Body of pancreas (tissue), 4 donors: ENCODE results near the gene CIB2. TPM values are rescaled to one million over a fixed set of nuclear protein-coding genes. Genes with fewer than 3 reads are reported as not detected.

Experiments used
- ATAC-seq: fragments of 150-250 bp; one replicate; pipeline ENCODE4 v1.9.1; 2016
- DNase-seq, 4 donors: peaks; one replicate each; pipeline ENCODE4 v3.0.0-alpha.2; 2019
- H3K27ac ChIP-seq, 4 donors: fragments of 200-600 bp; sonication (generic); 1 replicate in 3 of 4; 2 replicates in 1 of 4; pipeline versions ENCODE4 v1.5.1 to v1.6.1; 2016 to 2019; ENCODE audit warnings: mild to moderate bottlenecking in 1 of 4, mixed read lengths in 1 of 4, moderate library complexity in 1 of 4
- H3K27me3 ChIP-seq, 2 donors: fragments of 200-600 bp; sonication (generic); one replicate each; pipeline ENCODE4 v1.6.0; 2016; ENCODE audit warnings: mild to moderate bottlenecking in 1 of 2
- H3K36me3 ChIP-seq, 2 donors: fragments of 200-600 bp; sonication (generic); replicated peaks in 1 of 2; 2 replicates each; pipeline ENCODE4 v1.5.1; 2016; ENCODE audit warnings: low read depth in 2 of 2; ENCODE audit not compliant: insufficient read depth in 1 of 2
- H3K4me1 ChIP-seq: fragments of 200-600 bp; sonication (generic); one replicate; pipeline ENCODE4 v1.6.0; 2016
- H3K4me3 ChIP-seq, 2 donors: fragments of 200-600 bp; sonication (generic); 1 replicate in 1 of 2; 2 replicates in 1 of 2; pipeline ENCODE4 v1.5.1; 2016 to 2019
- H3K9me3 ChIP-seq, 3 donors: fragments of 200-600 bp; sonication (generic); 1 replicate in 2 of 3; 2 replicates in 1 of 3; pipeline ENCODE4 v1.5.1; 2016
- CTCF ChIP-seq, 7 experiments: fragments of 450-650 bp in 4 of 7; fragments of 200-600 bp in 3 of 7; sonication (generic) in 3 of 7; IDR thresholded peaks; one replicate each; pipeline ENCODE4 v1.5.1; 2016 to 2019; ENCODE audit warnings: antibody characterized with exemption in 7 of 7
- POLR2A ChIP-seq, 3 donors: fragments of 450-650 bp; IDR thresholded peaks; one replicate each; pipeline ENCODE4 v1.6.1; 2016; ENCODE audit warnings: antibody characterized with exemption in 3 of 3, mild to moderate bottlenecking in 2 of 3
- WGBS, 2 donors: methylation state at CpG; one replicate each; pipeline ENCODE4 v1.1.5; 2017; 5-methylcytosine and 5-hydroxymethylcytosine counted together
- intact Hi-C: fragments of 100-400 bp; cut with DNase I; formaldehyde crosslinking; loops from one replicate; pipeline ENCODE4 v1.15.1; 2023
- total RNA-seq, 2 donors: library from RNA; depleted of rRNA; stranded (reverse); fragments of >200 nt; gene quantifications; one replicate each; pipeline ENCODE4 v1.1.0, GENCODE V29; 2016

CIB2 gene
- total RNA-seq, 2 donors from 2014 or later = 3.4 to 6.9 TPM

GRCh38 chr15:78104566-78105475, 26.4 kb downstream of the CIB2 start:
- intact Hi-C loops = loop anchor here (5.0 kb wide), 2 partner anchors 103 to 143 kb away; no protein-coding TSS in a partner anchor
- DNase-seq (peak in 1 of 4 donors; percentile 7), ATAC-seq (no peak)
- H3K9me3 ChIP-seq = no peaks in the 10 kb centered on the region
- H3K27me3 ChIP-seq = no peaks in the 10 kb centered on the region
- H3K27ac ChIP-seq = no peak overlapping the region
- 73 to 81% methylated on average over 12 of the region's 12 CpGs for WGBS, 2 donors
- H3K4me1 ChIP-seq = peaks cover 7% of the 10 kb centered on the region
- no peak overlapping the region for H3K4me3 ChIP-seq
- no peaks in the 10 kb centered on the region for H3K36me3 ChIP-seq
- TF ChIP-seq POLR2A (IDR thresholded peaks at IDR 0.05) (no peak), CTCF (IDR thresholded peaks at IDR 0.05) (no peak)

- Histone ChIP-seq H3K36me3 (no peaks in the 10 kb centered on the region), H3K27me3 (no peaks in the 10 kb centered on the region), H3K4me3 (no peak overlapping the region), H3K9me3 (no peaks in the 10 kb centered on the region), H3K4me1 (peaks cover 7% of the 10 kb centered on the region), H3K27ac (no peak overlapping the region)
- 80 to 92% methylated on average over 4 of the region's 4 CpGs for WGBS, 2 donors
- intact Hi-C loops = no loop called here
- ATAC-seq (no peak), DNase-seq (peak in 1 of 4 donors; percentile 3)
- no peak for TF ChIP-seq POLR2A (IDR thresholded peaks at IDR 0.05)
- no peak for TF ChIP-seq CTCF (IDR thresholded peaks at IDR 0.05)
These were observed 27.1 kb downstream of the CIB2 start for GRCh38 chr15:78104119-78104479.

- no peak overlapping the region for H3K4me3 ChIP-seq
- 79 to 84% methylated on average over 6 to 11 of the region's 12 CpGs for WGBS, 2 donors
- ATAC-seq (no peak), DNase-seq (peak in 2 of 4 donors; percentile 16 to 48)
- peaks cover 6% of the 10 kb centered on the region for H3K4me1 ChIP-seq
- H3K36me3 ChIP-seq = no peaks in the 10 kb centered on the region
- TF ChIP-seq CTCF (IDR thresholded peaks at IDR 0.05) (no peak), POLR2A (IDR thresholded peaks at IDR 0.05) (no peak)
- H3K27me3 ChIP-seq = no peaks in the 10 kb centered on the region
- H3K9me3 ChIP-seq = no peaks in the 10 kb centered on the region
- intact Hi-C loops = no loop called here
- no peak overlapping the region for H3K27ac ChIP-seq
These were observed 27.7 kb downstream of the CIB2 start for GRCh38 chr15:78103406-78104118.

- intact Hi-C loops = no loop called here
- Histone ChIP-seq H3K27me3 (no peaks in the 10 kb centered on the region), H3K9me3 (no peaks in the 10 kb centered on the region), H3K36me3 (no peaks in the 10 kb centered on the region), H3K4me1 (no peaks in the 10 kb centered on the region), H3K4me3 (no peak overlapping the region), H3K27ac (no peak overlapping the region)
- ATAC-seq = no peak
- WGBS, 2 donors = 65 to 90% methylated on average over 2 to 6 of the region's 6 CpGs
- TF ChIP-seq POLR2A (IDR thresholded peaks at IDR 0.05) (no peak), CTCF (IDR thresholded peaks at IDR 0.05) (no peak)
- DNase-seq = no peak
These were observed 28.5 kb downstream of the CIB2 start for GRCh38 chr15:78102741-78103140.
